H1 (cell line): ENCODE measurements around the gene ATG9B. TPM values are rescaled to one million over a fixed set of nuclear protein-coding genes. Genes with fewer than 3 reads are reported as not detected.

ENCODE experiments used
- CTCF ChIA-PET: fragments of 300-600 bp; sonication (Branson Sonifier 250); formaldehyde crosslinking; loops from one replicate; lab custom pipeline; 2021; ENCODE audit not compliant: partially characterized antibody; lab: Charles Lee
- POLR2A ChIA-PET: fragments of 300-600 bp; sonication (Branson Sonifier 250); formaldehyde crosslinking; loops from one replicate; lab custom pipeline; 2021; ENCODE audit warnings: inconsistent platforms; ENCODE audit not compliant: partially characterized antibody; lab: Charles Lee
- DNase-seq, 2 experiments: peaks; one replicate each; pipeline versions ENCODE4 v3.0.0 to v3.0.0-alpha.2; 2010 to 2022; ENCODE audit warnings: low spot score in 2 of 2, low read depth in 1 of 2, mixed read lengths in 1 of 2
- FAIRE-seq: peaks from 2 replicates; lab custom pipeline; 2011; peaks lifted over from hg19 to GRCh38; lab: Jason Lieb, UNC
- H2AFZ ChIP-seq: 2 replicates; pipeline ENCODE4 v1.8.1; 2012; ENCODE audit warnings: low read length, inconsistent platforms
- H2AK5ac ChIP-seq: 2 replicates; pipeline ENCODE4 v1.6.1; 2013; ENCODE audit warnings: low read depth, low read length
- H2BK120ac ChIP-seq: replicated peaks from 2 replicates; pipeline ENCODE3; 2013; ENCODE audit warnings: low read depth, low read length, inconsistent platforms
- H2BK12ac ChIP-seq: 2 replicates; pipeline ENCODE4 v1.6.1; 2013; ENCODE audit warnings: low read depth, low read length
- H2BK15ac ChIP-seq: 2 replicates; pipeline ENCODE4 v1.6.1; 2013; ENCODE audit warnings: low read length
- H2BK20ac ChIP-seq: 2 replicates; pipeline ENCODE4 v1.6.1; 2013; ENCODE audit warnings: low read length
- H2BK5ac ChIP-seq: 2 replicates; pipeline ENCODE4 v1.6.1; 2013; ENCODE audit warnings: low read depth, low read length
- H3K14ac ChIP-seq: 2 replicates; pipeline ENCODE4 v1.6.1; 2013; ENCODE audit warnings: inconsistent platforms; ENCODE audit not compliant: insufficient read length
- H3K18ac ChIP-seq: 2 replicates; pipeline ENCODE4 v1.6.1; 2013; ENCODE audit warnings: low read length; ENCODE audit errors: extremely low read depth
- H3K23ac ChIP-seq: 2 replicates; pipeline ENCODE4 v1.6.1; 2013; ENCODE audit warnings: inconsistent platforms; ENCODE audit not compliant: insufficient read length
- H3K23me2 ChIP-seq: 2 replicates; pipeline ENCODE4 v1.6.1; 2013; ENCODE audit warnings: low read depth, low read length
- H3K27ac ChIP-seq: 2 replicates; pipeline ENCODE4 v1.6.1; 2011; ENCODE audit warnings: low read depth, low read length, inconsistent platforms
- H3K27me3 ChIP-seq, 4 experiments: replicated peaks in 1 of 4; 1 replicate in 1 of 4; 2 replicates in 3 of 4; pipeline versions ENCODE4 v1.6.1 to v1.8.1; 2011 to 2013; ENCODE audit warnings: low read length in 3 of 4, mild to moderate bottlenecking in 3 of 4, inconsistent platforms in 2 of 4, mixed read lengths in 2 of 4, moderate library complexity in 1 of 4; ENCODE audit not compliant: control insufficient read depth in 3 of 4, insufficient read depth in 3 of 4; ENCODE audit errors: extremely low read depth in 1 of 4
- H3K36me3 ChIP-seq, 4 experiments: 2 replicates each; pipeline versions ENCODE4 v1.6.1 to v1.8.1; 2011 to 2013; ENCODE audit warnings: mild to moderate bottlenecking in 4 of 4, low read length in 3 of 4, moderate library complexity in 2 of 4, control low read depth in 1 of 4, inconsistent platforms in 1 of 4; ENCODE audit not compliant: insufficient read depth in 4 of 4, control insufficient read depth in 2 of 4
- H3K4ac ChIP-seq: replicated peaks from 2 replicates; pipeline ENCODE3; 2013; ENCODE audit warnings: low read length, low read depth, mixed read lengths, inconsistent platforms; ENCODE audit not compliant: insufficient read length
- H3K4me1 ChIP-seq, 4 experiments: replicated peaks in 1 of 4; 1 replicate in 1 of 4; 2 replicates in 3 of 4; pipeline versions ENCODE4 v1.6.1 to v1.8.1; 2011 to 2013; ENCODE audit warnings: low read length in 3 of 4, inconsistent platforms in 2 of 4, mixed read lengths in 1 of 4; ENCODE audit not compliant: insufficient read depth in 4 of 4, control insufficient read depth in 3 of 4
- H3K4me2 ChIP-seq, 2 experiments: 2 replicates each; pipeline versions ENCODE4 v1.6.1 to v1.8.1; 2011 to 2013; ENCODE audit warnings: low read depth in 2 of 2, low read length in 2 of 2, control low read depth in 1 of 2, inconsistent platforms in 1 of 2, mild to moderate bottlenecking in 1 of 2; ENCODE audit not compliant: insufficient read depth in 1 of 2
- H3K4me3 ChIP-seq, 4 experiments: fragments of 200-600, 300-600 bp in 1 of 4; sonication (generic), shearing (Covaris generic), sonication (Bioruptor Twin) in 1 of 4; 2 replicates each; pipeline versions ENCODE4 v1.5.1 to v1.8.1; 2011 to 2016; ENCODE audit warnings: low read length in 4 of 4, low read depth in 3 of 4, control low read depth in 2 of 4, inconsistent platforms in 2 of 4, mild to moderate bottlenecking in 2 of 4, mixed read lengths in 1 of 4, moderate library complexity in 1 of 4; ENCODE audit not compliant: insufficient read depth in 2 of 4; ENCODE audit errors: extremely low read depth in 1 of 4
- H3K56ac ChIP-seq: replicated peaks from 2 replicates; pipeline ENCODE3; 2013; ENCODE audit warnings: low read depth, mild to moderate bottlenecking, mixed read lengths, low read length, inconsistent platforms; ENCODE audit not compliant: insufficient read length
- H3K79me1 ChIP-seq: 2 replicates; pipeline ENCODE4 v1.6.1; 2013; ENCODE audit warnings: low read depth, low read length, control low read depth
- H3K79me2 ChIP-seq, 2 experiments: 2 replicates each; pipeline versions ENCODE4 v1.6.1 to v1.8.1; 2012 to 2013; ENCODE audit warnings: low read length in 2 of 2, mild to moderate bottlenecking in 2 of 2, inconsistent platforms in 1 of 2; ENCODE audit not compliant: insufficient read depth in 2 of 2, control insufficient read depth in 1 of 2
- H3K9ac ChIP-seq, 4 experiments: replicated peaks in 1 of 4; 1 replicate in 1 of 4; 2 replicates in 3 of 4; pipeline versions ENCODE4 v1.6.1 to v1.8.1; 2011 to 2013; ENCODE audit warnings: low read depth in 3 of 4, low read length in 3 of 4, control low read depth in 2 of 4, mild to moderate bottlenecking in 2 of 4, moderate library complexity in 2 of 4, inconsistent platforms in 1 of 4; ENCODE audit errors: extremely low read depth in 1 of 4
- H3K9me3 ChIP-seq, 2 experiments: 2 replicates each; pipeline versions ENCODE4 v1.6.1 to v1.8.1; 2012 to 2013; ENCODE audit warnings: mild to moderate bottlenecking in 2 of 2, moderate library complexity in 2 of 2, control low read depth in 1 of 2, inconsistent platforms in 1 of 2, low read depth in 1 of 2, low read length in 1 of 2, mixed read lengths in 1 of 2; ENCODE audit not compliant: insufficient read depth in 2 of 2
- H4K20me1 ChIP-seq, 2 experiments: replicated peaks in 1 of 2; 2 replicates each; pipeline versions ENCODE3 to v1.8.1; 2011 to 2013; ENCODE audit warnings: inconsistent platforms in 2 of 2, low read length in 2 of 2, mild to moderate bottlenecking in 1 of 2; ENCODE audit not compliant: insufficient read depth in 2 of 2, control insufficient read depth in 1 of 2
- H4K5ac ChIP-seq: 2 replicates; pipeline ENCODE4 v1.6.1; 2013; ENCODE audit warnings: low read length, low read depth, mixed read lengths, inconsistent platforms; ENCODE audit not compliant: insufficient read length
- H4K8ac ChIP-seq: 2 replicates; pipeline ENCODE4 v1.8.0; 2013; ENCODE audit warnings: mild to moderate bottlenecking, moderate library complexity, low read length, inconsistent platforms; ENCODE audit not compliant: insufficient read depth; ENCODE audit errors: extremely low read depth
- H4K91ac ChIP-seq: replicated peaks from 2 replicates; pipeline ENCODE3; 2013; ENCODE audit warnings: low read length, mixed read lengths, inconsistent platforms; ENCODE audit not compliant: insufficient read length
- ASH2L ChIP-seq: fragments of 200-600, 300-600 bp; sonication (generic); IDR thresholded peaks from one replicate; pipeline ENCODE4 v1.7.1; 2017; ENCODE audit warnings: low read length
- E2F6 ChIP-seq: IDR thresholded peaks from 2 replicates; pipeline ENCODE4 v1.6.1; 2012; ENCODE audit warnings: inconsistent platforms
- JUN ChIP-seq: IDR thresholded peaks from 2 replicates; pipeline ENCODE4 v1.6.1; 2011; ENCODE audit warnings: low read depth, mild to moderate bottlenecking, improper control_type of control experiment, low read length
- JUND ChIP-seq: IDR thresholded peaks from 2 replicates; pipeline ENCODE4 v1.6.1; 2011; ENCODE audit warnings: mild to moderate bottlenecking, improper control_type of control experiment, low read length
- KDM4A ChIP-seq: IDR thresholded peaks from one replicate; pipeline ENCODE4 v1.7.1; 2012; ENCODE audit warnings: low read depth, mild to moderate bottlenecking, moderate library complexity, low read length, inconsistent platforms; ENCODE audit not compliant: severe bottlenecking
- POLR2A ChIP-seq, 2 experiments: IDR thresholded peaks; 1 replicate in 1 of 2; 2 replicates in 1 of 2; pipeline ENCODE4 v1.6.1; 2011; ENCODE audit warnings: low read depth in 2 of 2, low read length in 2 of 2, mild to moderate bottlenecking in 2 of 2; ENCODE audit errors: control extremely low read depth in 1 of 2
- RXRA ChIP-seq: IDR thresholded peaks from 2 replicates; pipeline ENCODE4 v1.6.1; 2011; ENCODE audit warnings: low read depth, mild to moderate bottlenecking, low read length, moderate library complexity; ENCODE audit not compliant: insufficient read depth
- SAP30 ChIP-seq: fragments of 300-600 bp; sonication (generic); IDR thresholded peaks from 2 replicates; pipeline ENCODE4 v1.7.1; 2012; ENCODE audit warnings: low read length, moderate library complexity, mild to moderate bottlenecking, inconsistent platforms; ENCODE audit not compliant: insufficient read depth, insufficient replicate concordance
- SP2 ChIP-seq: IDR thresholded peaks from 2 replicates; pipeline ENCODE4 v1.6.1; 2012; ENCODE audit warnings: mild to moderate bottlenecking, low read length, inconsistent platforms
- SP4 ChIP-seq: IDR thresholded peaks from 2 replicates; pipeline ENCODE4 v1.6.1; 2012; ENCODE audit warnings: low read length, inconsistent platforms
- TAF7 ChIP-seq: optimal IDR thresholded peaks from 2 replicates; pipeline ENCODE3; 2011; ENCODE audit warnings: low read depth, mild to moderate bottlenecking, inconsistent platforms, low read length, moderate library complexity, borderline replicate concordance
- WGBS, 2 experiments: shearing (Covaris generic) in 1 of 2; methylation state at CpG; one replicate each; pipeline versions ENCODE4 v1.1.6 to v1.1.7; 2013 to 2015; ENCODE audit warnings: low lambda C conversion rate in 2 of 2, mixed read lengths in 2 of 2, inconsistent platforms in 1 of 2, low coverage in 1 of 2, missing lambda C conversion rate in 1 of 2; ENCODE audit not compliant: insufficient replicate concordance in 2 of 2, insufficient coverage in 1 of 2, insufficient read length in 1 of 2; ENCODE audit errors: extremely low coverage in 1 of 2, missing lambda C conversion rate in 1 of 2; 5-methylcytosine and 5-hydroxymethylcytosine counted together
- polyA plus RNA-seq, 7 experiments: library from polyadenylated mRNA; depleted of rRNA in 3 of 7; stranded (reverse) in 5 of 7; unstranded in 2 of 7; fragments of >200 nt in 5 of 7; fragments of 200-250 nt in 2 of 7; gene quantifications; 1 replicate in 5 of 7; 2 replicates in 1 of 7; 4 replicates in 1 of 7; pipeline versions ENCODE4 v1.2.1 to v1.2.3, GENCODE V29; 2011 to 2013; ENCODE audit warnings: missing spikeins in 2 of 7, mixed read lengths in 2 of 7
- total RNA-seq: library from RNA; stranded (reverse); fragmentation: NEBNext Ultra II Directional; extraction: Animal tissue kit (Norgen Biotek cat#: 25700); gene quantifications from 2 replicates; pipeline ENCODE4 v1.2.1, GENCODE V29; 2021

ATG9B gene
- total and polyA plus RNA-seq, 2 of the 8 experiments (the other 6 are each of a cell fraction or from before 2014, with no cell fraction given), result 1.4 to 2.3 TPM

GRCh38 chr7:150965273-150965830, 58.9 kb downstream of the ATG9B start:
- H3K79me2 ChIP-seq, result no peaks in the 10 kb centered on the region
- no peak overlapping the region for H2BK20ac ChIP-seq
- no peak overlapping the region for H4K91ac ChIP-seq
- no peaks in the 10 kb centered on the region for H3K79me1 ChIP-seq
- peak overlapping the region; percentile 40; the same call in 1 of the 2 replicates for H2AK5ac ChIP-seq
- no peak for FAIRE-seq
- H2AFZ ChIP-seq, result no peak overlapping the region
- no peaks in the 10 kb centered on the region; the same call in 1 of the 2 replicates for H3K23me2 ChIP-seq
- POLR2A ChIA-PET, result interaction anchor here (0.6 to 1.9 kb wide), 5 partner anchors 10 to 46 kb away, joined by 3 to 6 read pairs (median 6); no protein-coding TSS in a partner anchor
- no peaks in the 10 kb centered on the region; a peak in 1 of 7 replicates for H3K27me3 ChIP-seq
- H3K56ac ChIP-seq, result no peak overlapping the region
- H3K4ac ChIP-seq, result no peak overlapping the region
- H4K20me1 ChIP-seq, result no peaks in the 10 kb centered on the region
- H2BK12ac ChIP-seq, result no peak overlapping the region
- H3K4me2 ChIP-seq, result no peak overlapping the region
- no peak overlapping the region for H2BK120ac ChIP-seq
- H3K4me3 ChIP-seq, result no peak overlapping the region
- no peak overlapping the region for H3K18ac ChIP-seq
- H2BK5ac ChIP-seq, result no peak overlapping the region
- no peak overlapping the region for H4K5ac ChIP-seq
- no peak overlapping the region for H4K8ac ChIP-seq
- CTCF ChIA-PET, result interaction anchor here (0.8 to 27.0 kb wide), 20 partner anchors 2 to 187 kb away, joined by 3 to 797 read pairs (median 6); partner anchors contain the start of genes KCNH2 and NOS3
- no peak for DNase-seq
- H3K23ac ChIP-seq, result no peak overlapping the region
- TF ChIP-seq SP2, result no peak
- TF ChIP-seq RXRA, result no peak
- TF ChIP-seq TAF7, result no peak
- no peak for TF ChIP-seq KDM4A
- TF ChIP-seq JUND, result no peak
- TF ChIP-seq SP4, result no peak
- TF ChIP-seq E2F6, result no peak
- TF ChIP-seq SAP30, result no peak
- TF ChIP-seq ASH2L, result no peak
- no peak for TF ChIP-seq POLR2A (IDR thresholded peaks at IDR 0.05; ENCODE audit: control extremely low read depth in 1 of 2, low read depth in 2 of 2, low read length in 2 of 2)
- no peak for TF ChIP-seq JUN
- 87% methylated on average over 11 of the region's 16 CpGs; no CpG with 5 or more reads in 1 of the 2 experiments for WGBS, 2 experiments
- no peak overlapping the region; the same call in 1 of the 2 replicates for H3K27ac ChIP-seq
- H3K14ac ChIP-seq, result no peak overlapping the region
- H3K4me1 ChIP-seq, result peaks cover 2 to 18% (median 14%) of the 10 kb centered on the region in 4 experiments
- H3K36me3 ChIP-seq, result no peaks in the 10 kb centered on the region
- 0 out of 2 replicates have a peak overlapping the region, but pooled peaks have one; percentile 61 for H2BK15ac ChIP-seq
- H3K9me3 ChIP-seq, result no peaks in the 10 kb centered on the region
- H3K9ac ChIP-seq, result no peak overlapping the region
